Keratinocyte (primary cell): Measurements from ENCODE around the gene GCC2. TPM values are rescaled to one million over a fixed set of nuclear protein-coding genes. Genes with fewer than 3 reads are reported as not detected.

Experiments used
- DNase-seq: peaks from one replicate; pipeline ENCODE4 v3.0.0-alpha.2; 2011; ENCODE audit warnings: low read depth, missing footprints, low spot score
- FAIRE-seq: peaks from 2 replicates; lab custom pipeline; 2011; peaks lifted over from hg19 to GRCh38; lab: Jason Lieb, UNC
- H2AFZ ChIP-seq: 2 replicates; pipeline ENCODE4 v1.6.0; 2012; ENCODE audit warnings: low read length, control low read depth, inconsistent platforms; ENCODE audit not compliant: control insufficient read depth
- H3K27ac ChIP-seq: 2 replicates; pipeline ENCODE4 v1.5.1; 2011; ENCODE audit warnings: low read length; ENCODE audit not compliant: control insufficient read depth, insufficient read depth
- H3K27me3 ChIP-seq: 3 replicates; pipeline ENCODE4 v1.6.0; 2011; ENCODE audit warnings: low read length; ENCODE audit not compliant: control insufficient read depth, insufficient read depth; ENCODE audit errors: extremely low read depth
- H3K36me3 ChIP-seq, 2 experiments: 2 replicates in 1 of 2; 3 replicates in 1 of 2; pipeline ENCODE4 v1.5.1; 2011; ENCODE audit warnings: low read length in 2 of 2, mild to moderate bottlenecking in 1 of 2; ENCODE audit not compliant: control insufficient read depth in 2 of 2, insufficient read depth in 2 of 2; ENCODE audit errors: extremely low read depth in 1 of 2
- H3K4me1 ChIP-seq: 3 replicates; pipeline ENCODE4 v1.5.1; 2011; ENCODE audit warnings: low read length; ENCODE audit not compliant: control insufficient read depth, insufficient read depth; ENCODE audit errors: extremely low read depth
- H3K4me2 ChIP-seq: 3 replicates; pipeline ENCODE4 v1.6.0; 2011; ENCODE audit warnings: low read depth, low read length; ENCODE audit not compliant: control insufficient read depth, insufficient read depth; ENCODE audit errors: extremely low read depth
- H3K4me3 ChIP-seq, 3 experiments: fragments of 200-600 bp in 1 of 3; sonication (generic) in 1 of 3; 2 replicates in 2 of 3; 3 replicates in 1 of 3; pipeline ENCODE4 v1.5.1; 2011 to 2016; ENCODE audit warnings: low read length in 3 of 3, mild to moderate bottlenecking in 3 of 3, control low read depth in 2 of 3, inconsistent platforms in 1 of 3, low read depth in 1 of 3, mixed read lengths in 1 of 3, mixed run types in 1 of 3, moderate library complexity in 1 of 3; ENCODE audit not compliant: control insufficient read depth in 2 of 3, insufficient read depth in 2 of 3; ENCODE audit errors: extremely low read depth in 1 of 3
- H3K79me2 ChIP-seq: 2 replicates; pipeline ENCODE4 v1.6.0; 2012; ENCODE audit warnings: low read length; ENCODE audit not compliant: control insufficient read depth, insufficient read depth
- H3K9ac ChIP-seq: 3 replicates; pipeline ENCODE4 v1.6.0; 2011; ENCODE audit warnings: low read length; ENCODE audit not compliant: control insufficient read depth, insufficient read depth; ENCODE audit errors: extremely low read depth
- H3K9me1 ChIP-seq: 3 replicates; pipeline ENCODE4 v1.6.0; 2011; ENCODE audit warnings: low read length; ENCODE audit not compliant: control insufficient read depth, insufficient read depth; ENCODE audit errors: extremely low read depth
- H3K9me3 ChIP-seq: 2 replicates; pipeline ENCODE4 v1.5.1; 2012; ENCODE audit warnings: low read depth, low read length; ENCODE audit not compliant: control insufficient read depth
- H4K20me1 ChIP-seq: 3 replicates; pipeline ENCODE4 v1.6.0; 2011; ENCODE audit warnings: low read length; ENCODE audit not compliant: control insufficient read depth, insufficient read depth; ENCODE audit errors: extremely low read depth
- CTCF ChIP-seq, 3 experiments: IDR thresholded peaks in 1 of 3; conservative IDR thresholded peaks in 1 of 3; optimal IDR thresholded peaks in 1 of 3; 2 replicates in 2 of 3; 3 replicates in 1 of 3; pipeline versions ENCODE3 to v1.5.1; 2011; ENCODE audit warnings: low read length in 3 of 3, mild to moderate bottlenecking in 3 of 3, moderate library complexity in 2 of 3, control low read depth in 1 of 3, inconsistent platforms in 1 of 3; ENCODE audit not compliant: insufficient read depth in 2 of 3; ENCODE audit errors: extremely low read depth in 1 of 3
- EZH2 ChIP-seq: IDR thresholded peaks from one replicate; pipeline ENCODE4 v1.6.1; 2012; ENCODE audit warnings: inconsistent platforms, mild to moderate bottlenecking, low read length, moderate library complexity
- dilution Hi-C: fragments of 300-500 bp; cut with MboI; formaldehyde crosslinking; loops from one replicate; pipeline ENCODE4 v1.7.0; 2020; ENCODE audit warnings: low sequenced_read_pairs; ENCODE audit not compliant: extremely low pct_ligation_motif_present
- polyA plus RNA-seq, 5 experiments: library from polyadenylated mRNA; depleted of rRNA in 3 of 5; stranded (reverse) in 3 of 5; stranded (forward) in 1 of 5; unstranded in 1 of 5; fragments of >200 nt; gene quantifications; 1 replicate in 1 of 5; 2 replicates in 3 of 5; 3 replicates in 1 of 5; pipeline versions ENCODE4 v1.2.1 to v1.2.3, GENCODE V29; 2011 to 2012; ENCODE audit warnings: missing spikeins in 2 of 5, low read depth in 1 of 5, low replicate concordance in 1 of 5

GCC2 gene
- polyA plus RNA-seq, 1 donor (not counting 4 experiments of a cell fraction or from before 2014, with no cell fraction given): 8.4 TPM

DNA sequence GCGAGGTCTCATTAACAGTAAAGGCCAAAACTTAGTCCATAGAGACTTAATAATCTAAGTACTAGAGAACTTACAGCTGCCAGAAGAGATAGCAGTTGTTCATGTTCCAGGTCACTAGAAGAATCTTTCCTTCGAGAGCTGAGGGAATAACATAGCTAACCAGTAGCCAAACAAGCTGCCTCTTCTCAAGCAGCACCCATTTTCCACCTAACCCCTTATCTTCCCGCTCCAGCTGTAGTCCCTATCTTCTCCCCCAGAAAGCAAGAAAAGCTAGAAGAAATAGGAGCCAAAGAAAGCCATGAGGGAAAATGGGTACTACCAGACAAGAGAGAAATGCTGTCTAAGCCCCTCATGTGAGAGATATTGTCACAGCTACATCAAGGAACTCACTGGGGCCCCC, 47.2 kb upstream of the GCC2 start:
- peaks cover 10% of the 10 kb centered on the region for H3K9me3 ChIP-seq
- H3K27ac ChIP-seq: no peak overlapping the region
- no peaks in the 10 kb centered on the region for H3K9me1 ChIP-seq
- H3K27me3 ChIP-seq: no peaks in the 10 kb centered on the region
- dilution Hi-C loops: no loop called here
- no peaks in the 10 kb centered on the region for H3K79me2 ChIP-seq
- no peaks in the 10 kb centered on the region for H3K36me3 ChIP-seq
- no peaks in the 10 kb centered on the region for H3K4me1 ChIP-seq
- TF ChIP-seq CTCF (optimal IDR thresholded peaks at IDR 0.05 in 1 of 3, IDR thresholded peaks at IDR 0.05 in 1 of 3, conservative IDR thresholded peaks at IDR 0.05 in 1 of 3; ENCODE audit: extremely low read depth in 1 of 3, insufficient read depth in 2 of 3, low read length in 3 of 3): no peak
- TF ChIP-seq EZH2: no peak
- no peaks in the 10 kb centered on the region for H4K20me1 ChIP-seq
- FAIRE-seq (no peak), DNase-seq (no peak)
- H3K4me3 ChIP-seq: no peak overlapping the region
- H3K9ac ChIP-seq: no peak overlapping the region
- H2AFZ ChIP-seq: no peak overlapping the region
- no peak overlapping the region for H3K4me2 ChIP-seq

- H3K4me2 ChIP-seq: no peak overlapping the region
- dilution Hi-C loops: no loop called here
- no peak for DNase-seq
Measured at GRCh38 chr2:108403494-108403893, 45.5 kb upstream of the GCC2 start.

More at GRCh38 chr2:108403494-108403893, 45.5 kb upstream of the GCC2 start:
- TF ChIP-seq CTCF (optimal IDR thresholded peaks at IDR 0.05 in 1 of 3, IDR thresholded peaks at IDR 0.05 in 1 of 3, conservative IDR thresholded peaks at IDR 0.05 in 1 of 3; ENCODE audit: extremely low read depth in 1 of 3, insufficient read depth in 2 of 3, low read length in 3 of 3) (no peak), EZH2 (no peak)
- Histone ChIP-seq H3K36me3 (no peaks in the 10 kb centered on the region), H3K27ac (no peak overlapping the region), H4K20me1 (no peaks in the 10 kb centered on the region), H3K4me3 (no peak overlapping the region), H2AFZ (no peak overlapping the region), H3K27me3 (no peaks in the 10 kb centered on the region), H3K4me1 (no peaks in the 10 kb centered on the region), H3K79me2 (no peaks in the 10 kb centered on the region), H3K9me1 (no peaks in the 10 kb centered on the region), H3K9me3 (peaks cover 11% of the 10 kb centered on the region), H3K9ac (no peak overlapping the region)
- no peak for FAIRE-seq
